NCI-H446 treated with DMSO at 0.1 percent for 48 hours (cell line): Measurements from ENCODE around the gene PSMD1.
"Not testable (repeated sequence)": the region's sequence is repeated elsewhere in the genome, so short reads cannot be mapped to it uniquely, and the experiment has no call there.

Source experiments
- DNase-seq: peaks from one replicate; lab custom pipeline; 2025; lab: John Stamatoyannopoulos, UW

Gene PSMD1

GRCh38 chr2:231160701-231161100 is 104.0 kb downstream of the PSMD1 start:
- DNase-seq, result no peak

- DNase-seq, result no peak
These were observed 104.7 kb downstream of the PSMD1 start for GRCh38 chr2:231161252-231161839.

- no peak for DNase-seq
These were observed 105.2 kb downstream of the PSMD1 start for GRCh38 chr2:231161877-231162329.

GRCh38 chr2:231163011-231163410 is 106.3 kb downstream of the PSMD1 start:
- DNase-seq, result no peak

- DNase-seq, result no peak
These were observed 106.9 kb downstream of the PSMD1 start for GRCh38 chr2:231163414-231164095.

- DNase-seq, result no peak
These were observed 111.2 kb downstream of the PSMD1 start for GRCh38 chr2:231167745-231168459.

GRCh38 chr2:231168460-231169139 is 111.9 kb downstream of the PSMD1 start:
- no peak for DNase-seq

GRCh38 chr2:231169488-231169887 is 112.8 kb downstream of the PSMD1 start:
- DNase-seq, result no peak

GRCh38 chr2:231170055-231170454 is 113.4 kb downstream of the PSMD1 start:
- DNase-seq, result no peak

GRCh38 chr2:231172025-231172424 is 115.4 kb downstream of the PSMD1 start:
- no peak for DNase-seq

- DNase-seq, result no peak
These were observed 117.6 kb downstream of the PSMD1 start for GRCh38 chr2:231174211-231174651.

GRCh38 chr2:231176066-231176465 is 119.4 kb downstream of the PSMD1 start:
- DNase-seq, result no peak

GRCh38 chr2:231177156-231178025 is 120.7 kb downstream of the PSMD1 start:
- DNase-seq, result no peak

- DNase-seq, result not testable (repeated sequence)
These were observed 122.1 kb downstream of the PSMD1 start for GRCh38 chr2:231178805-231179204.

GRCh38 chr2:231181860-231182512 is 125.3 kb downstream of the PSMD1 start:
- DNase-seq, result no peak

GRCh38 chr2:231182513-231182899 is 125.8 kb downstream of the PSMD1 start:
- no peak for DNase-seq

GRCh38 chr2:231183851-231184250 is 127.2 kb downstream of the PSMD1 start:
- DNase-seq, result no peak

- DNase-seq, result no peak
These were observed 127.7 kb downstream of the PSMD1 start for GRCh38 chr2:231184319-231184718.

- no peak for DNase-seq
These were observed 128.5 kb downstream of the PSMD1 start for GRCh38 chr2:231185050-231185725.

GRCh38 chr2:231185886-231186285 is 129.2 kb downstream of the PSMD1 start:
- DNase-seq, result no peak
